Gastroesophageal sphincter (tissue), 4 donors: Measurements from ENCODE around the gene RABGAP1. TPM values are rescaled to one million over a fixed set of nuclear protein-coding genes. Genes with fewer than 3 reads are reported as not detected.

Source experiments
- ATAC-seq: fragments of 150-250 bp; one replicate; pipeline ENCODE4 v1.9.1; 2016; ENCODE audit warnings: mild to moderate bottlenecking, moderate library complexity
- H3K27ac ChIP-seq, 4 donors: fragments of 200-600 bp; sonication (generic) in 3 of 4; 1 replicate in 3 of 4; 2 replicates in 1 of 4; pipeline ENCODE4 v1.5.1; 2016 to 2019
- H3K27me3 ChIP-seq: fragments of 200-600 bp; sonication (generic); one replicate; pipeline ENCODE4 v1.5.1; 2019
- H3K36me3 ChIP-seq, 2 donors: fragments of 200-600 bp; sonication (generic); one replicate each; pipeline ENCODE4 v1.5.1; 2019; ENCODE audit warnings: control low read depth in 1 of 2
- H3K4me1 ChIP-seq, 3 donors: fragments of 200-600 bp; sonication (generic); 1 replicate in 2 of 3; 2 replicates in 1 of 3; pipeline ENCODE4 v1.5.1; 2016 to 2019; ENCODE audit warnings: control low read depth in 2 of 3
- H3K4me3 ChIP-seq, 2 donors: fragments of 200-600 bp; sonication (generic); one replicate each; pipeline ENCODE4 v1.5.1; 2019; ENCODE audit warnings: mild to moderate bottlenecking in 1 of 2, moderate library complexity in 1 of 2
- H3K9me3 ChIP-seq, 3 donors: fragments of 200-600 bp; sonication (generic); one replicate each; pipeline ENCODE4 v1.5.1; 2017 to 2019; ENCODE audit warnings: control low read depth in 2 of 3
- CTCF ChIP-seq, 4 experiments: fragments of 200-600 bp in 2 of 4; fragments of 450-650 bp in 2 of 4; sonication (generic) in 1 of 4; IDR thresholded peaks; one replicate each; pipeline ENCODE4 v1.5.1; 2017 to 2019; ENCODE audit warnings: antibody characterized with exemption in 4 of 4, mild to moderate bottlenecking in 2 of 4, moderate library complexity in 2 of 4
- EP300 ChIP-seq: sonication (generic); formaldehyde crosslinking; IDR thresholded peaks from one replicate; pipeline ENCODE4 v1.6.1; 2017; ENCODE audit warnings: antibody characterized with exemption, mild to moderate bottlenecking
- POLR2A ChIP-seq, 2 donors: fragments of 450-650 bp; IDR thresholded peaks; one replicate each; pipeline ENCODE4 v1.6.1; 2017; ENCODE audit warnings: antibody characterized with exemption in 2 of 2, mild to moderate bottlenecking in 2 of 2, moderate library complexity in 1 of 2
- POLR2AphosphoS5 ChIP-seq: sonication (generic); formaldehyde crosslinking; IDR thresholded peaks from one replicate; pipeline ENCODE4 v1.6.1; 2017; ENCODE audit warnings: antibody characterized with exemption
- WGBS, 2 donors: methylation state at CpG; one replicate each; pipeline ENCODE4 v1.1.5; 2018; ENCODE audit warnings: low coverage in 1 of 2; 5-methylcytosine and 5-hydroxymethylcytosine counted together
- total RNA-seq, 4 donors: library from RNA; depleted of rRNA; stranded (reverse); fragments of >200 nt; gene quantifications; one replicate each; pipeline ENCODE4 v1.1.0, GENCODE V29; 2016

RABGAP1 gene
- total RNA-seq, 4 donors from 2014 or later, result 61.2 to 139 (median 82.9) TPM

- Histone ChIP-seq H3K9me3 (no peaks in the 10 kb centered on the region), H3K27ac (peak overlapping the region; percentile 13 to 47 (median 24)), H3K36me3 (peaks cover 0 to 8% of the 10 kb centered on the region in 2 donors), H3K4me1 (peaks cover 8 to 87% (median 12%) of the 10 kb centered on the region in 3 donors), H3K27me3 (no peaks in the 10 kb centered on the region), H3K4me3 (no peak overlapping the region)
- ATAC-seq, result no peak
- TF ChIP-seq EP300, result no peak
- no peak for TF ChIP-seq POLR2A (IDR thresholded peaks at IDR 0.05)
- no peak for TF ChIP-seq POLR2AphosphoS5
Observed at GRCh38 chr9:122954253-122954691, 13.5 kb downstream of the RABGAP1 start.

- TF ChIP-seq CTCF (IDR thresholded peaks at IDR 0.05) (no peak), POLR2AphosphoS5 (no peak), EP300 (no peak), POLR2A (IDR thresholded peaks at IDR 0.05) (no peak)
- no peak overlapping the region for H3K4me3 ChIP-seq
- H3K4me1 ChIP-seq, result peaks cover 8 to 71% (median 10%) of the 10 kb centered on the region in 3 donors
- ATAC-seq, result no peak
- no peaks in the 10 kb centered on the region for H3K9me3 ChIP-seq
- no peaks in the 10 kb centered on the region for H3K27me3 ChIP-seq
- peak overlapping the region in 1 of 4 donors; percentile 13 for H3K27ac ChIP-seq
- peaks cover 0 to 24% of the 10 kb centered on the region in 2 donors for H3K36me3 ChIP-seq
Observed at GRCh38 chr9:122955961-122956360, 15.1 kb downstream of the RABGAP1 start.

- no peak overlapping the region for H3K27ac ChIP-seq
- H3K36me3 ChIP-seq, result peaks cover 0 to 41% of the 10 kb centered on the region in 2 donors
- no peak overlapping the region for H3K4me3 ChIP-seq
- WGBS, 2 donors, result 80 to 91% methylated on average over 1 of the region's 1 CpG
- no peaks in the 10 kb centered on the region for H3K9me3 ChIP-seq
- no peak for ATAC-seq
- H3K27me3 ChIP-seq, result no peaks in the 10 kb centered on the region
- TF ChIP-seq POLR2AphosphoS5 (no peak), EP300 (no peak), CTCF (IDR thresholded peaks at IDR 0.05) (no peak), POLR2A (IDR thresholded peaks at IDR 0.05) (no peak)
- H3K4me1 ChIP-seq, result peaks cover 0 to 23% (median 0%) of the 10 kb centered on the region in 3 donors
Observed at GRCh38 chr9:122961139-122961538, 20.3 kb downstream of the RABGAP1 start.

- 52 to 63% methylated on average over 2 of the region's 2 CpGs for WGBS, 2 donors
- H3K4me3 ChIP-seq, result no peak overlapping the region
- TF ChIP-seq POLR2AphosphoS5 (no peak), EP300 (no peak), POLR2A (IDR thresholded peaks at IDR 0.05) (no peak), CTCF (IDR thresholded peaks at IDR 0.05) (no peak)
- no peaks in the 10 kb centered on the region for H3K27me3 ChIP-seq
- H3K4me1 ChIP-seq, result peaks cover 0 to 27% (median 6%) of the 10 kb centered on the region in 3 donors
- H3K27ac ChIP-seq, result peak overlapping the region; percentile 38 to 73 (median 65)
- no peaks in the 10 kb centered on the region for H3K9me3 ChIP-seq
- peaks cover 0 to 37% of the 10 kb centered on the region in 2 donors for H3K36me3 ChIP-seq
- no peak for ATAC-seq
Observed at GRCh38 chr9:122975196-122975595, 34.4 kb downstream of the RABGAP1 start.

GRCh38 chr9:122978601-122979000 is 37.8 kb downstream of the RABGAP1 start:
- peaks cover 0 to 10% of the 10 kb centered on the region in 2 donors for H3K36me3 ChIP-seq
- no peaks in the 10 kb centered on the region for H3K9me3 ChIP-seq
- peaks cover 0 to 52% (median 6%) of the 10 kb centered on the region in 3 donors for H3K4me1 ChIP-seq
- no peak for ATAC-seq
- 28 to 72% methylated on average over 2 of the region's 2 CpGs for WGBS, 2 donors
- TF ChIP-seq CTCF (IDR thresholded peaks at IDR 0.05) (no peak), EP300 (no peak), POLR2A (IDR thresholded peaks at IDR 0.05) (no peak), POLR2AphosphoS5 (no peak)
- no peak overlapping the region for H3K27ac ChIP-seq
- no peaks in the 10 kb centered on the region for H3K27me3 ChIP-seq
- H3K4me3 ChIP-seq, result no peak overlapping the region
